RWPE2 (cell line): Measurements from ENCODE around the gene APC2.
A peak's percentile ranks its signal among the peaks of the same experiment; 100 is the strongest.

Experiments
- ATAC-seq: fragments of 200-7000 bp; cut with Tn5 transposase; 3 replicates; pipeline ENCODE4 v1.9.1; 2021; ENCODE audit warnings: low read depth
- DNase-seq: peaks from one replicate; pipeline ENCODE4 v3.0.0-alpha.2; 2020; ENCODE audit warnings: low spot score
- H3K27ac ChIP-seq: fragments of 450-650 bp; 2 replicates; pipeline ENCODE4 v1.5.1; 2017; ENCODE audit warnings: mild to moderate bottlenecking; ENCODE audit not compliant: poor library complexity, severe bottlenecking
- H3K27me3 ChIP-seq: fragments of 250-450 bp; sonication (Bioruptor Pico); 2 replicates; pipeline ENCODE4 v1.5.1; 2021; ENCODE audit warnings: mild to moderate bottlenecking, moderate library complexity; ENCODE audit not compliant: insufficient read depth, poor library complexity, severe bottlenecking
- H3K36me3 ChIP-seq: fragments of 250-450 bp; sonication (Bioruptor Pico); 2 replicates; pipeline ENCODE4 v1.5.1; 2020; ENCODE audit warnings: low read depth, mild to moderate bottlenecking, moderate library complexity
- H3K4me1 ChIP-seq: fragments of 250-450 bp; sonication (Bioruptor Pico); 2 replicates; pipeline ENCODE4 v1.5.1; 2021; ENCODE audit warnings: mild to moderate bottlenecking, moderate library complexity; ENCODE audit not compliant: insufficient read depth, poor library complexity, severe bottlenecking
- H3K4me3 ChIP-seq: fragments of 250-450 bp; sonication (Bioruptor Pico); 2 replicates; pipeline ENCODE4 v1.5.1; 2021; ENCODE audit warnings: mild to moderate bottlenecking, moderate library complexity; ENCODE audit not compliant: severe bottlenecking
- H3K9me3 ChIP-seq: fragments of 250-450 bp; sonication (Bioruptor Pico); 2 replicates; pipeline ENCODE4 v1.5.1; 2021; ENCODE audit warnings: mild to moderate bottlenecking, moderate library complexity; ENCODE audit not compliant: severe bottlenecking
- TF ChIP-seq, protein P1 (sequence below): fragments of 450-650 bp; IDR thresholded peaks from one replicate; pipeline ENCODE4 v1.5.1; 2017; ENCODE audit warnings: mild to moderate bottlenecking, moderate library complexity; ENCODE audit not compliant: poor library complexity, severe bottlenecking

APC2 gene

GRCh38 chr19:1453525-1454364 lies 3.8 kb downstream of the APC2 start:
- H3K27me3 ChIP-seq: peaks cover 71% of the 10 kb centered on the region
- TF ChIP-seq, protein P1, sequence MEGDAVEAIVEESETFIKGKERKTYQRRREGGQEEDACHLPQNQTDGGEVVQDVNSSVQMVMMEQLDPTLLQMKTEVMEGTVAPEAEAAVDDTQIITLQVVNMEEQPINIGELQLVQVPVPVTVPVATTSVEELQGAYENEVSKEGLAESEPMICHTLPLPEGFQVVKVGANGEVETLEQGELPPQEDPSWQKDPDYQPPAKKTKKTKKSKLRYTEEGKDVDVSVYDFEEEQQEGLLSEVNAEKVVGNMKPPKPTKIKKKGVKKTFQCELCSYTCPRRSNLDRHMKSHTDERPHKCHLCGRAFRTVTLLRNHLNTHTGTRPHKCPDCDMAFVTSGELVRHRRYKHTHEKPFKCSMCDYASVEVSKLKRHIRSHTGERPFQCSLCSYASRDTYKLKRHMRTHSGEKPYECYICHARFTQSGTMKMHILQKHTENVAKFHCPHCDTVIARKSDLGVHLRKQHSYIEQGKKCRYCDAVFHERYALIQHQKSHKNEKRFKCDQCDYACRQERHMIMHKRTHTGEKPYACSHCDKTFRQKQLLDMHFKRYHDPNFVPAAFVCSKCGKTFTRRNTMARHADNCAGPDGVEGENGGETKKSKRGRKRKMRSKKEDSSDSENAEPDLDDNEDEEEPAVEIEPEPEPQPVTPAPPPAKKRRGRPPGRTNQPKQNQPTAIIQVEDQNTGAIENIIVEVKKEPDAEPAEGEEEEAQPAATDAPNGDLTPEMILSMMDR: no peak
- DNase-seq: no peak
- H3K36me3 ChIP-seq: no peaks in the 10 kb centered on the region
- H3K4me1 ChIP-seq: no peaks in the 10 kb centered on the region
- H3K9me3 ChIP-seq: no peaks in the 10 kb centered on the region
- ATAC-seq: no peak
- no peak overlapping the region for H3K27ac ChIP-seq
- no peak overlapping the region for H3K4me3 ChIP-seq

DNA sequence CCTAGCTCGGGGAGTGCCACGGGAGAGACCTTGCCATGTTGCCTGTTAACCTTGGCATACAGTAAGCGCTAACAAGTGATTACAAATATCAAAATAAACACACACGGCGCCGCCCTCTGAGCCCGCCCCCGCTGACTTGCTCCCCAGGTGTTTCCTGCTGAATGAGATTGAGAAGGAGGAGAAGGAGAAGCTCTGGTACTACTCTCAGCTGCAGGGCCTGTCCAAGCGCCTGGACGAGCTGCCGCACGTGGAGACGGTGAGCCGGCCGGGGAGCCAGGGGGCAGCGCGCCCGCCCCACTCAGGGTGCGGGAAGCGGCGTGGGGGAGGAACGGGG lies 5.0 kb downstream of the APC2 start:
- no peak overlapping the region for H3K4me3 ChIP-seq
- peak; percentile 27 for ATAC-seq

GRCh38 chr19:1455336-1456120 lies 5.6 kb downstream of the APC2 start:
- peaks cover 53% of the 10 kb centered on the region for H3K27me3 ChIP-seq
- no peak overlapping the region for H3K27ac ChIP-seq

More for the DNA sequence above, 5.0 kb downstream of the APC2 start:
- Histone ChIP-seq H3K36me3 (no peaks in the 10 kb centered on the region), H3K27ac (no peak overlapping the region), H3K4me1 (no peaks in the 10 kb centered on the region), H3K27me3 (peaks cover 58% of the 10 kb centered on the region), H3K9me3 (no peaks in the 10 kb centered on the region)
- DNase-seq: no peak
- TF ChIP-seq, protein P1: no peak

GRCh38 chr19:1456121-1456900 lies 6.4 kb downstream of the APC2 start:
- DNase-seq (no peak), ATAC-seq (no peak)
- H3K4me3 ChIP-seq: no peak overlapping the region
- H3K27ac ChIP-seq: no peak overlapping the region
- H3K4me1 ChIP-seq: no peaks in the 10 kb centered on the region
- peaks cover 45% of the 10 kb centered on the region for H3K27me3 ChIP-seq
- no peaks in the 10 kb centered on the region for H3K36me3 ChIP-seq
- TF ChIP-seq, protein P1: no peak
- H3K9me3 ChIP-seq: no peaks in the 10 kb centered on the region

More at GRCh38 chr19:1455336-1456120, 5.6 kb downstream of the APC2 start:
- DNase-seq (no peak), ATAC-seq (peak; percentile 66)
- TF ChIP-seq, protein P1: no peak
- H3K4me1 ChIP-seq: no peaks in the 10 kb centered on the region
- no peaks in the 10 kb centered on the region for H3K36me3 ChIP-seq
- no peaks in the 10 kb centered on the region for H3K9me3 ChIP-seq
- H3K4me3 ChIP-seq: no peak overlapping the region
